ENCODE measurements around the gene LMO1.

DNA sequence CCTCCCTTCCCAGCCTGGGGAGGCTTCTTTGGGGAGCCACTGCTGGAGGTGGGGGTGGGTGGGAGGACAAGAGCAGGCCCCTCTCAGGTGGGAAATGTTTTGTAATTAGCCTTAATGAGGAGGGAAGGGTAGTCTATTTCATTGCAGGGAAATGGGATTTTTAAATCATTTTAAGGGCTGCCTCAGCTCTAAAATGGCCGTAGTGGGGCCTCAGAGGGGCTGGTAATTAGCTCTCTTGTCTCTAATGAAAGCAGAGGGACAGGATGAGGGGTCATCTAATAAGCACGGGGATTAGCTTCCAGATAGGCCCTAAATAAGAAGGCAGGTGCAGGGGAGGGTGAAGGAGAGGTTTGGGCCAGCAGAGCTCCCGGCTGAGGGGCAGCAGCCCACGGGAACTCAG lies 46.5 kb downstream of the LMO1 start:
- no peak for TF ChIP-seq TAF1 (IDR thresholded peaks at IDR 0.05; ENCODE audit: low read depth, low read length)
- TF ChIP-seq RXRA (IDR thresholded peaks at IDR 0.05; ENCODE audit: insufficient read depth, low read depth, low read length), result no peak
- TF ChIP-seq CTCF (IDR thresholded peaks at IDR 0.05; ENCODE audit: control extremely low read depth in 1 of 3, insufficient read depth in 1 of 3, low read depth in 1 of 3, low read length in 3 of 3), result no peak
- no peak for TF ChIP-seq GABPA (IDR thresholded peaks at IDR 0.05; ENCODE audit: borderline replicate concordance, insufficient read depth, low read length)
- TF ChIP-seq BRCA1 (IDR thresholded peaks at IDR 0.05; ENCODE audit: low read depth, low read length), result no peak
- no peak for TF ChIP-seq POLR2A (IDR thresholded peaks at IDR 0.05; ENCODE audit: control extremely low read depth in 1 of 2, low read depth in 2 of 2, low read length in 2 of 2)
- no peak for TF ChIP-seq TBP (IDR thresholded peaks at IDR 0.05; ENCODE audit: low read depth, low read length)
- no peak for TF ChIP-seq GTF2F1 (IDR thresholded peaks at IDR 0.05; ENCODE audit: borderline replicate concordance, low read depth, low read length)
- no peak for TF ChIP-seq MAFK (IDR thresholded peaks at IDR 0.05; ENCODE audit: low read depth, low read length)
- no peak for TF ChIP-seq KDM1A (IDR thresholded peaks at IDR 0.05; ENCODE audit: borderline replicate concordance, low read length)
